ENCODE data around the gene MARCHF2.

MARCHF2 gene

DNA sequence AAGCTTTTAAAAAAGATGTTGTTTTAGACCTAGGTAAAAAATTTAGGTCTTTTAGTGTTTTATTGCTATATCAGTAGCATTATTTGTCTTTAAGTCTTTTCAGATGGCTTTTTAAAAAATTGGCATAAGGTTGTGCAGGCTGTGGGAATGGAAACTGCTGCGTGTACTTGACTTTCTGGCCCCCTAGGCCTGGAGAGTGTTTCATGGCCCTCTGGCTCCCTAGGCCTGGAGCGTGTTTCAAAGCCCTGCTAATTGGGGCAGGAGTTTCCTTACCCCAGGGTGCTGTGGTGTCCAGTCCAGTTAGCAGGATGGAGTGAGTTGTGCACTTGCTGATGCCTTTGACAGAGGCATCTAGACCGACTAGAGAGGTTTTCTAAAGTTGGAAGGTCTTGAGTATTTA, 65.5 kb downstream of the MARCHF2 start:
- DNase-seq (ENCODE audit: low read depth), result no peak

DNA sequence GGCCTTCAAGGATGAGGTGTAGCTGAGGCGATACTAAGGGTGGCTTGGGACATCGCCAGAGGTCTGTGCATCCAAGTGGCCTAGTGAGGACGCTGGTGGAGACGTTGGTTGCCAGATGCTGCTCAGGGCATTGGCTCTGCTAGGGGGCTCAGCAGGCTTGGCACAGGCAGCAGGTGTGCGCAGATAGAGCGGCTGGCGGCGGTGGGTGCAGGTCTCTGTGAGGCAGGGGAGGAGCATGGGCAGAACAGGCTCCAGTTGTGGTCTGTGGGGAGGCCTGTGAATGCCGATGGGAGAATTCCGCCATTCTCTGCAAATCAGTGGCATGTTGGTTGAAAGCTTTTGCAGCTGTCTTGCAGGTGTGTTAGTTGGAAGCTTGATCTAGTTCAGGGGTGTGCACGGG, 68.1 kb downstream of the MARCHF2 start:
- DNase-seq (ENCODE audit: low read depth), result no peak

DNA sequence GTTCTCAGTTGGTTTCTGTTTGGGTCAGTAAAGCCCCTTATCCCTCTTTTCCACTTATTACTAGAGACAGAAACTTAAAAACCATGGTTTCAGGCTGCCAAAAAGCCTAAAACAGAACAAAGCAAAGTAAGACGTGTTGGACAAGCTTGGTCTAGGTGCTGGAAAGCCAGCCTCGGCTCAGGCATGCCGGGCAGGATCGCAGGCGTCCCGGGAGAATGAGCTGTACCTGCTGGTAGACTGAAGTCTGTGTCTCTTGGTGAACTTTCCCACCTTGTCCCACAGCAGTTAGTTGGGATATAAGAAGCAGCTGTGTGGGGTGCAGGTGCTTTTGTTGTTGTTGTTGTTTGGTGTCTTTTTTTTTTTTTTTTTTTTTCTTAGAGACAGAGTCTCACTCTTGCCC, 68.5 kb downstream of the MARCHF2 start:
- DNase-seq (ENCODE audit: low read depth), result no peak

DNA sequence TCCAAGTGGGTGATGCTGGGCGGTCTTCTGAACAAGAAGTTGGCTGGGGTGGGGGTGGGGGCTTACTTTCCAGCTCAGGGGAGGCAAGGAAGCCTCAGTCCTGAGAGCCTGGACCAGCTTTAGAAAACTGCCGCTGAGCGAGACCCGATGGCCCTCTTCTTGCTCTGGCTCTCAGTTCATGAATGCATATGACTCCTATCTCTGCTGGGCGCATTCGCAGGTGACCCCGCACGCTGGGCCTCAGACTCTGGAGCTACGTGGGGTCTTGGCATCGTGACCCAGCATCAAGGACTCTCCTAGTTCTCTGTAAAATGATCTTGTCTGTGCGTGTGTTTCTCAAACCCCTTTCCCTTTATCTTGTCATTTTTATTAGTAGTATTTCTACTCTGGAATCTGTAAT, 69.6 kb downstream of the MARCHF2 start:
- no peak for DNase-seq (ENCODE audit: low read depth)

GRCh38 chr19:8483165-8483564, 70.1 kb downstream of the MARCHF2 start:
- DNase-seq (ENCODE audit: low read depth), result no peak

DNA sequence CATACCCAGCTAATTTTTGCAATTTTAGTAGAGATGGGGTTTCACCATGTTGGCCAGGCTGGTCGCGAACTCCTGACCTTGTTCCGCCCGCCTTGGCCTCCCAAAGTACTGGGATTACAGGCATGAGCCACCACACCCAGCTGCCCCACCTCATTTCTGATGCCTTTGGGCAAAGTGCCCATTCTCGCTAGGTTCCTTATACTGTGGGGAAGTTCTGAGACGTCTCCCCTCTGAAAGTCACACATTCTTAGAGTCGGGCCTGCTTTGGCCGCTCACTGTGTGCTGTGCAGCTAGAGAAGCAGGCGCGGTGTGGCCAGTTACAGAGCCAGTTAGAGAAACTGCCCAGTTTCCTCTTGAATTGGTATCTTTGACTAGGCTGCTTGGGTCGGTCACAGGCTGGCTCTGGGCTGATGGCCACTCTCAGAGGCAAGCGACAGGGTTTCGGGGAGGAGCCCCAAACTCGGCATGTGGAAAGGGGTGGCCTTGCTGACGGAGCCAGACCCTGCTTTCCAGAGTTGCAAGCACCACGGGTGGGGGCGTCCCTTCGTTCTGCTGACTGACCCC, 71.3 kb downstream of the MARCHF2 start:
- no peak for DNase-seq (ENCODE audit: low read depth)

DNA sequence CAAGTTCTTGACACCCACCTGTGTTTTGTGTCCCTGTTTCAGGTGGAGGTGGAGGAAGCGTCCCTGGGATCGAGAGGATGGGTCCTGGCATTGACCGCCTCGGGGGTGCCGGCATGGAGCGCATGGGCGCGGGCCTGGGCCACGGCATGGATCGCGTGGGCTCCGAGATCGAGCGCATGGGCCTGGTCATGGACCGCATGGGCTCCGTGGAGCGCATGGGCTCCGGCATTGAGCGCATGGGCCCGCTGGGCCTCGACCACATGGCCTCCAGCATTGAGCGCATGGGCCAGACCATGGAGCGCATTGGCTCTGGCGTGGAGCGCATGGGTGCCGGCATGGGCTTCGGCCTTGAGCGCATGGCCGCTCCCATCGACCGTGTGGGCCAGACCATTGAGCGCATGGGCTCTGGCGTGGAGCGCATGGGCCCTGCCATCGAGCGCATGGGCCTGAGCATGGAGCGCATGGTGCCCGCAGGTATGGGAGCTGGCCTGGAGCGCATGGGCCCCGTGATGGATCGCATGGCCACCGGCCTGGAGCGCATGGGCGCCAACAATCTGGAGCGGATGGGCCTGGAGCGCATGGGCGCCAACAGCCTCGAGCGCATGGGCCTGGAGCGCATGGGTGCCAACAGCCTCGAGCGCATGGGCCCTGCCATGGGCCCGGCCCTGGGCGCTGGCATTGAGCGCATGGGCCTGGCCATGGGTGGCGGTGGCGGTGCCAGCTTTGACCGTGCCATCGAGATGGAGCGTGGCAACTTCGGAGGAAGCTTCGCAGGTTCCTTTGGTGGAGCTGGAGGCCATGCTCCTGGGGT, 72.7 kb downstream of the MARCHF2 start:
- no peak for DNase-seq (ENCODE audit: low read depth)

- no peak for DNase-seq (ENCODE audit: low read depth)
Observed at GRCh38 chr19:8486661-8487136, 73.6 kb downstream of the MARCHF2 start.

DNA sequence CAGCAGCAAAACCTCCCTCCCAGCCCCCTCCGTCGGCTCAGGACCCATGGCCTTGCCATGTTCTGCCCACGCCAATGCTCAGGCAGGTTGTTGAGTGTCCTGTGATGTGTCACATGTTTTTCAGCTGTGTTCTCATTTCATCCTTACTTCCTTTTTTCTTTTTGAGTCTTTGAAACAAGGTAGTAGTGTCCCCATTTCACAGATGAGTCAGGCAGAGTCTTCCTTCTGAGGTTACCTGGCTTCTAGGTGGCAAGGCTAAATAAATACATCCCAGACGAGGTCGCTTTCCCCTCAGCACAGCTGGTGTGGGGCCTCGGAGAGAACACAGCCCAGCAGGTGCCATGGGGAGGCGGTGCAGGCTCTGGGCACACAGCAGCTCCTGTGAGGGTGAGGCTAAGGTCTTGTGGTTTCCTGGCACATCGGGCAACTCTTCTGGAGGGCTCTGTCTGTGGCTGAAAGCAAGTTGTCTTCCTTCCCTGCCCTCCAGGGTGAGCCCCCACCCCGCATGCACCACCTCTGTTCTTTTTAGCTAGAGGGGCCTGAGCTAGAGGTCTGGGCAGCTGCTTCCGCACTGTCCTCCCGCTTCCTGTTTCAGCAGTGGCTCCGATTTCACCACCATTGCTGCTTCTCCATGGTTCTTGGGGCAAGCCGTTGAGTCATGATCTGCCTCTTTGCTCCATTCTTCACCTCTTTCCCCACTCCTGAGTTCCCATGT, 74.2 kb downstream of the MARCHF2 start:
- DNase-seq (ENCODE audit: low read depth), result peak; percentile 44

- DNase-seq (ENCODE audit: low read depth), result no peak
Observed at GRCh38 chr19:8488365-8488764, 75.3 kb downstream of the MARCHF2 start.

Data from activated gamma-delta T cell treated with anti-CD3 and anti-CD28 coated beads, Interleukin-2, amount 50 U/mL, for 16 hours (primary cell).